ENCODE data around the gene RHPN2.
A peak's percentile ranks its signal among the peaks of the same experiment; 100 is the strongest.
"Not testable (repeated sequence)": the region's sequence is repeated elsewhere in the genome, so short reads cannot be mapped to it uniquely, and the experiment has no call there.

Gene RHPN2

GRCh38 chr19:32971715-32972540 lies 92.8 kb downstream of the RHPN2 start, which contains the start of the genes CEP89 and FAAP24:
CEP89 (minus strand) TSS chr19:32971958; CDS start chr19:32971874, 84 bp downstream.
FAAP24 (plus strand) TSS chr19:32972242; CDS start chr19:32973197, 955 bp downstream.
- peak; percentile 88 to 99 for DNase-seq

GRCh38 chr19:32971012-32971595 lies 93.6 kb downstream of the RHPN2 start:
- DNase-seq = no peak

- no peak for DNase-seq
Measured at GRCh38 chr19:32969549-32969948, 95.1 kb downstream of the RHPN2 start.

DNA sequence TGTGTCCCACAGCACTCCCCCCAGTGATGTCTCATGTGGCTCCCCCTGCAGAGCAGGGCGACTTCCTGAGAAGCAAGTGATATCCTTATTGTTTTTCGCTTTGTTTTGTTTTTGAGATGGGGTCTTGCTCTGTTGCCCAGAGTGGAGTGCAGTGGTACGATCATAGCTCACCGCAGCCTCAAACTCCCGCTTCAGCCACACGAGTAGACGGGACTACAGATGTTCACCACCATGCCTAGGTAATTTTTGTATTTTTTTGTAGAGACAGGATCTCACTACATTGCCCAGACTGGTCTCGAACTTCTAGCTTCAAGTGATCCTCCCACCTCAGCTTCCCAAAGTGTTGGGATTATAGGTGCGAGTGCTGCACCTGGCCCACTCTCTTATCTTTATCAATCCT lies 97.9 kb downstream of the RHPN2 start:
- no peak for DNase-seq

DNA sequence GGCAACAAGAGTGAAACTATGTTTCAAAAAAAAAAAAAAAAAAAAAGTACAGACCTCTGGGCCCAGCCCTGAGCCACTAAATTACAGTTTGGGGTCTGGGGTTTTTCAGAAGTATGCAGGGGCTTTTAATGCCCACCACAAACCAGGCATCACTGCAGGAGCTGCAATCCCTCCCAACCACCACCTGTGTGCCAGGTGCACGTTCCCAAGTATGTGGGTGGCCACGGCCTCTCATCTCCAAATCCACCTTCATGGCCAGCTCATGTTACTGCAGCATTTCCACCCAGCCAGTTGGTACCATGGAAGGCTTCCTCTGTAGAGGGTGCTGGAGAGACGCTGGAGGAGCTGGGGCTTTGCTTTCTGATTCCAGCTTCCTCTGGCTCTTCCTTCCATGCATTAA lies 119.4 kb downstream of the RHPN2 start:
- DNase-seq = no peak

GRCh38 chr19:32941273-32941672 lies 123.4 kb downstream of the RHPN2 start:
- DNase-seq = not testable (repeated sequence)

GRCh38 chr19:32936065-32936464 lies 128.6 kb downstream of the RHPN2 start:
- DNase-seq = no peak

- no peak for DNase-seq
Measured at GRCh38 chr19:32935629-32936028, 129.1 kb downstream of the RHPN2 start.

- no peak for DNase-seq
Measured at GRCh38 chr19:32933571-32933970, 131.1 kb downstream of the RHPN2 start.

- DNase-seq = no peak
Measured at GRCh38 chr19:32930567-32930966, 134.1 kb downstream of the RHPN2 start.

- DNase-seq = no peak
Measured at GRCh38 chr19:32928806-32929205, 135.9 kb downstream of the RHPN2 start.

All from bone marrow (tissue), 2 donors.